ENCODE results near the gene ASCC2. TPM values are rescaled to one million over a fixed set of nuclear protein-coding genes. Genes with fewer than 3 reads are reported as not detected.
"Not testable (repeated sequence)": the region's sequence is repeated elsewhere in the genome, so short reads cannot be mapped to it uniquely, and the experiment has no call there.

ASCC2 gene
- total RNA-seq, 2 donors from 2014 or later, result 44.2 to 45.5 TPM

DNA sequence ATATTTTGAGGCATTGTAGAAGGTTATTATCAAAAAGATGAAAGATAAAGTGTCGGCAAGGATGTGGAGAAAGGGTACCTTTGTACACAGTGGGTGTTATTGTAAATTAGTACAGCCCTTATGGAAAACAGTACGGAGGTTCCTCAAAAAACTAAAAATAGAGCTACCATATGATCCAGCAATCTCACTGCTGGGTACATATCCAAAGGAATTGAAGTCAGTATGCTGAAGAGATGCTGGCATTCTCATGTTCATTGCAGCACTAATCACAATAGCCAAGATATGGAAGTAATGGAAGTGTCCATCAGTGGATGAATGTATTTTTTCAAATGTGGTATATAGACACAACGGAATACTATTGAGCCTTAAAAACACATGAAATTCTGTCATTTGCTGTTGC is 29.8 kb upstream of the ASCC2 start:
- Histone ChIP-seq H3K27ac (ENCODE audit: low read depth, low read length) (no peak overlapping the region), H3K4me3 (ENCODE audit: low read length) (no peak overlapping the region), H3K9me3 (ENCODE audit: control insufficient read depth, low read length) (no peaks in the 10 kb centered on the region), H3K9ac (ENCODE audit: extremely low read depth, low read length, poor library complexity, severe bottlenecking) (no peak overlapping the region), H3K4me1 (ENCODE audit: control insufficient read depth, insufficient read depth, low read length) (no peaks in the 10 kb centered on the region), H3K27me3 (ENCODE audit: control insufficient read depth, insufficient read depth, low read length, poor library complexity, severe bottlenecking) (no peaks in the 10 kb centered on the region), H3K36me3 (ENCODE audit: control insufficient read depth, insufficient read depth, low read length) (no peaks in the 10 kb centered on the region)
- 96 to 97% methylated on average over 3 of the region's 3 CpGs for WGBS, 2 experiments (ENCODE audit: insufficient coverage in 1 of 2, insufficient read length in 1 of 2)
- TF ChIP-seq, protein P1, sequence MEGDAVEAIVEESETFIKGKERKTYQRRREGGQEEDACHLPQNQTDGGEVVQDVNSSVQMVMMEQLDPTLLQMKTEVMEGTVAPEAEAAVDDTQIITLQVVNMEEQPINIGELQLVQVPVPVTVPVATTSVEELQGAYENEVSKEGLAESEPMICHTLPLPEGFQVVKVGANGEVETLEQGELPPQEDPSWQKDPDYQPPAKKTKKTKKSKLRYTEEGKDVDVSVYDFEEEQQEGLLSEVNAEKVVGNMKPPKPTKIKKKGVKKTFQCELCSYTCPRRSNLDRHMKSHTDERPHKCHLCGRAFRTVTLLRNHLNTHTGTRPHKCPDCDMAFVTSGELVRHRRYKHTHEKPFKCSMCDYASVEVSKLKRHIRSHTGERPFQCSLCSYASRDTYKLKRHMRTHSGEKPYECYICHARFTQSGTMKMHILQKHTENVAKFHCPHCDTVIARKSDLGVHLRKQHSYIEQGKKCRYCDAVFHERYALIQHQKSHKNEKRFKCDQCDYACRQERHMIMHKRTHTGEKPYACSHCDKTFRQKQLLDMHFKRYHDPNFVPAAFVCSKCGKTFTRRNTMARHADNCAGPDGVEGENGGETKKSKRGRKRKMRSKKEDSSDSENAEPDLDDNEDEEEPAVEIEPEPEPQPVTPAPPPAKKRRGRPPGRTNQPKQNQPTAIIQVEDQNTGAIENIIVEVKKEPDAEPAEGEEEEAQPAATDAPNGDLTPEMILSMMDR (conservative IDR thresholded peaks at IDR 0.05), result no peak
- DNase-seq, result no peak
- no peak overlapping the region for H3K4me3 Mint-ChIP-seq
- H3K4me1 Mint-ChIP-seq, result peaks cover 15% of the 10 kb centered on the region
- no peaks in the 10 kb centered on the region for H3K36me3 Mint-ChIP-seq (ENCODE audit: low read depth)
- H3K9me3 Mint-ChIP-seq, result no peaks in the 10 kb centered on the region
- no peak overlapping the region for H3K27ac Mint-ChIP-seq
- H3K27me3 Mint-ChIP-seq (ENCODE audit: insufficient read depth), result peaks cover 1% of the 10 kb centered on the region

DNA sequence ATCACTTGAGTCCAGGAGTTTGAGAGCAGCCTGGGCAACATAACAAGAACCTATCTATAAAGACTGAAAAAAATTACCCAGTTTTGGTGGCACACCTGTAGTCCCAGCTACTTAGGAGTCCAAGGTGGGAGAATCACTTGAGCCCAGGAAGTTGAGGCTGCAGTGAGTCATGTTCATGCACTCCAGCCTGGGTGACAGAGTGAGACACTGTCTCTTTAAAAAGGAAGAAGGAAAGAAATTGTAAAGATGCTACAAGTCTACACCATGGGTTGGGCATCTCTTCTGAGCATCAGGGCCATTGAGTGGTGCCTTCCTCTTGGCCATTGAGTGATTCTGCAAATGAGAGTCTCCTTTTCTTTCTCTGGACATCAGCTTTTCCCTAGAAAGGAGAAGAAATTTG is 29.2 kb upstream of the ASCC2 start:
- Histone ChIP-seq H3K9ac (ENCODE audit: extremely low read depth, low read length, poor library complexity, severe bottlenecking) (no peak overlapping the region), H3K4me3 (ENCODE audit: low read length) (no peak overlapping the region), H3K4me1 (ENCODE audit: control insufficient read depth, insufficient read depth, low read length) (no peaks in the 10 kb centered on the region), H3K36me3 (ENCODE audit: control insufficient read depth, insufficient read depth, low read length) (no peaks in the 10 kb centered on the region), H3K27me3 (ENCODE audit: control insufficient read depth, insufficient read depth, low read length, poor library complexity, severe bottlenecking) (no peaks in the 10 kb centered on the region), H3K27ac (ENCODE audit: low read depth, low read length) (no peak overlapping the region), H3K9me3 (ENCODE audit: control insufficient read depth, low read length) (no peaks in the 10 kb centered on the region)
- no peaks in the 10 kb centered on the region for H3K27me3 Mint-ChIP-seq (ENCODE audit: insufficient read depth)
- no peak overlapping the region for H3K4me3 Mint-ChIP-seq
- TF ChIP-seq, protein P1 (conservative IDR thresholded peaks at IDR 0.05), result no peak
- no peak overlapping the region for H3K27ac Mint-ChIP-seq
- DNase-seq, result no peak
- H3K4me1 Mint-ChIP-seq, result peaks cover 10% of the 10 kb centered on the region
- no peaks in the 10 kb centered on the region for H3K36me3 Mint-ChIP-seq (ENCODE audit: low read depth)
- no peaks in the 10 kb centered on the region for H3K9me3 Mint-ChIP-seq

DNA sequence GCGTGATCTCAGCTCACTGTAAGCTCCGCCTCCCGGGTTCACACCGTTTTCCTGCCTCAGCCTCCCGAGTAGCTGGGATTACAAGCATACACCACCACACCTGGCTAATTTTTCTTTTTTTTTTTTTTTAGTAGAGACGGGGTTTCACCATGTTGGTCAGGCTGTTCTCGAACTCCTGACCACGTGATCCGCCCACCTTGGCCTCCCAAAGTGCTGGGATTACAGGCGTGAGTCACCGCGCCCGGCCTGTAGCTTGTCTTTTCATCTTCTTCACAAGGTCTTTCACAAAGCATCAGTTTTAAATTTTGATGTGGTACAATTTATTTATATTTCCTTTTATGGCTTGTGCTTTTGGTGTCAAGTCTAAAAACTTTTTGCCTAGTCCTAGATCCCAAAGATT is 27.5 kb upstream of the ASCC2 start:
- not testable (repeated sequence) for H3K4me3 Mint-ChIP-seq; H3K27ac ChIP-seq (ENCODE audit: low read depth, low read length); H3K9me3 ChIP-seq (ENCODE audit: control insufficient read depth, low read length); H3K27me3 ChIP-seq (ENCODE audit: control insufficient read depth, insufficient read depth, low read length, poor library complexity, severe bottlenecking); H3K36me3 Mint-ChIP-seq (ENCODE audit: low read depth); DNase-seq; H3K27ac Mint-ChIP-seq; H3K4me1 ChIP-seq (ENCODE audit: control insufficient read depth, insufficient read depth, low read length); H3K4me3 ChIP-seq (ENCODE audit: low read length); H3K9ac ChIP-seq (ENCODE audit: extremely low read depth, low read length, poor library complexity, severe bottlenecking); H3K27me3 Mint-ChIP-seq (ENCODE audit: insufficient read depth); H3K9me3 Mint-ChIP-seq; H3K36me3 ChIP-seq (ENCODE audit: control insufficient read depth, insufficient read depth, low read length); H3K4me1 Mint-ChIP-seq
- WGBS, 2 experiments (ENCODE audit: insufficient coverage in 1 of 2, insufficient read length in 1 of 2), result 84 to 92% methylated on average over 10 to 13 of the region's 13 CpGs

DNA sequence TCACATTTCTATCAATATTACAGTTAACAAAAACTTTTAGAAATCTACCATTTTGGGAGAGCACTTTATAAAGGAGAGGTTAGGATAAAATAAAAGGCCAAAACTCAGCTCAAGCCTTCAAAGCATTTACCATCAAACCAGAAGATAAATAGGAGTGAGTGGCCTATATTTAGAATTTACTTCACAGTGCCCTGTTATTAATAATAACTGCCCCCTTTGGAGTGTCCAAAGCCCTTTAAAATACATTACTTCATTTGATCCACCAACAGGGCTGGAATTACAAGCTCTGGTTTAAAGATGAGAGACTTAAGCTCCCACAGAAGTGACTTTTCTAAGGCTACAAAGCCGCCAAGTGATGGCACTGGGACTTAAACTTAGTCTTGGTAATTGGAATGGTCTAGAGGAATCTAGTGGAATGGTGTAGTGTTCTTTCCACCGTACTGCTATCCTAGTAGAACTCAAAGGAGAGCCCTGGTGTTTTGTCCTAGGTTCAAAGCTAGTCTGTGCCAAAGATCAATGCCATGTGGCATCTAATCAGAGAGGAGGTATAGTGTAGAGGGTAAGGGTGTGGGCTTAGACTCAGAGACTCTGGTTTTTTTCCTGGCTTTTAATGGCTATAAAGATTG is 23.7 kb upstream of the ASCC2 start:
- Histone ChIP-seq H3K27me3 (ENCODE audit: control insufficient read depth, insufficient read depth, low read length, poor library complexity, severe bottlenecking) (no peaks in the 10 kb centered on the region), H3K4me3 (ENCODE audit: low read length) (no peak overlapping the region), H3K4me1 (ENCODE audit: control insufficient read depth, insufficient read depth, low read length) (no peaks in the 10 kb centered on the region), H3K9ac (ENCODE audit: extremely low read depth, low read length, poor library complexity, severe bottlenecking) (no peak overlapping the region), H3K27ac (ENCODE audit: low read depth, low read length) (no peak overlapping the region), H3K36me3 (ENCODE audit: control insufficient read depth, insufficient read depth, low read length) (no peaks in the 10 kb centered on the region), H3K9me3 (ENCODE audit: control insufficient read depth, low read length) (no peaks in the 10 kb centered on the region)
- no peak overlapping the region for H3K4me3 Mint-ChIP-seq
- H3K9me3 Mint-ChIP-seq, result no peaks in the 10 kb centered on the region
- H3K4me1 Mint-ChIP-seq, result no peaks in the 10 kb centered on the region
- WGBS, 2 experiments (ENCODE audit: insufficient coverage in 1 of 2, insufficient read length in 1 of 2), result 95% methylated on average over 2 of the region's 2 CpGs; no CpG with 5 or more reads in 1 of the 2 experiments
- peaks cover 2% of the 10 kb centered on the region for H3K27me3 Mint-ChIP-seq (ENCODE audit: insufficient read depth)
- H3K36me3 Mint-ChIP-seq (ENCODE audit: low read depth), result no peaks in the 10 kb centered on the region
- TF ChIP-seq, protein P1 (conservative IDR thresholded peaks at IDR 0.05), result no peak
- no peak for DNase-seq
- H3K27ac Mint-ChIP-seq, result no peak overlapping the region
